Neural progenitor cell (in vitro differentiated cells): ENCODE measurements around the gene CDC25C.

ENCODE experiments used
- CTCF ChIP-seq: fragments of 200-600 bp; sonication (generic); IDR thresholded peaks from 2 replicates; pipeline ENCODE4 v1.5.1; 2017; ENCODE audit warnings: antibody characterized with exemption, mild to moderate bottlenecking
- EZH2 ChIP-seq: fragments of 200-600 bp; sonication (generic); IDR thresholded peaks from 2 replicates; pipeline ENCODE4 v1.6.1; 2017; ENCODE audit warnings: antibody characterized with exemption, mild to moderate bottlenecking, moderate library complexity
- EZH2phosphoT487 ChIP-seq: fragments of 200-600 bp; sonication (generic); IDR thresholded peaks from 2 replicates; pipeline ENCODE4 v1.6.1; 2017; ENCODE audit warnings: antibody characterized with exemption

GRCh38 chr5:138238034-138238433, 93.6 kb downstream of the CDC25C start:
- no peak for TF ChIP-seq CTCF
- TF ChIP-seq EZH2phosphoT487 = no peak
- TF ChIP-seq EZH2 = no peak
